SK-N-SH (cell line): ENCODE measurements around the gene POLR3E.

Experiments
- CTCF ChIP-seq: fragments of 200-600 bp; sonication (generic); IDR thresholded peaks from 2 replicates; pipeline ENCODE4 v1.6.1; 2017; ENCODE audit warnings: antibody characterized with exemption, mild to moderate bottlenecking, moderate library complexity
- EP300 ChIP-seq, 2 experiments: IDR thresholded peaks; 2 replicates each; pipeline versions ENCODE4 v1.4.0 to v1.6.1; 2012; ENCODE audit warnings: borderline replicate concordance in 1 of 2, low read depth in 1 of 2, low read length in 1 of 2
- FOXJ3 ChIP-seq: sonication (generic); formaldehyde crosslinking; IDR thresholded peaks from 2 replicates; pipeline ENCODE4 v1.5.1; 2020; ENCODE audit warnings: mild to moderate bottlenecking, missing genetic modification reagents
- NRF1 ChIP-seq: IDR thresholded peaks from 2 replicates; pipeline ENCODE4 v1.6.1; 2012; ENCODE audit warnings: low read depth, mild to moderate bottlenecking, low read length
- POLR2AphosphoS5 ChIP-seq: IDR thresholded peaks from 2 replicates; pipeline ENCODE4 v1.6.1; 2012; ENCODE audit warnings: low read depth, low read length
- RAD21 ChIP-seq: IDR thresholded peaks from 2 replicates; pipeline ENCODE4 v1.6.1; 2012; ENCODE audit warnings: mild to moderate bottlenecking, low read length
- SMC3 ChIP-seq: IDR thresholded peaks from 2 replicates; pipeline ENCODE4 v1.6.1; 2012; ENCODE audit warnings: low read depth, low read length, improper control_type of control experiment
- USF1 ChIP-seq: IDR thresholded peaks from 2 replicates; pipeline ENCODE4 v1.4.0; 2012; ENCODE audit warnings: low read depth, borderline replicate concordance
- YY1 ChIP-seq: IDR thresholded peaks from 2 replicates; pipeline ENCODE4 v1.4.0; 2012; ENCODE audit warnings: low read depth, mild to moderate bottlenecking
- ZBTB33 ChIP-seq: IDR thresholded peaks from 2 replicates; pipeline ENCODE4 v1.4.0; 2012; ENCODE audit warnings: low read depth, borderline replicate concordance

DNA sequence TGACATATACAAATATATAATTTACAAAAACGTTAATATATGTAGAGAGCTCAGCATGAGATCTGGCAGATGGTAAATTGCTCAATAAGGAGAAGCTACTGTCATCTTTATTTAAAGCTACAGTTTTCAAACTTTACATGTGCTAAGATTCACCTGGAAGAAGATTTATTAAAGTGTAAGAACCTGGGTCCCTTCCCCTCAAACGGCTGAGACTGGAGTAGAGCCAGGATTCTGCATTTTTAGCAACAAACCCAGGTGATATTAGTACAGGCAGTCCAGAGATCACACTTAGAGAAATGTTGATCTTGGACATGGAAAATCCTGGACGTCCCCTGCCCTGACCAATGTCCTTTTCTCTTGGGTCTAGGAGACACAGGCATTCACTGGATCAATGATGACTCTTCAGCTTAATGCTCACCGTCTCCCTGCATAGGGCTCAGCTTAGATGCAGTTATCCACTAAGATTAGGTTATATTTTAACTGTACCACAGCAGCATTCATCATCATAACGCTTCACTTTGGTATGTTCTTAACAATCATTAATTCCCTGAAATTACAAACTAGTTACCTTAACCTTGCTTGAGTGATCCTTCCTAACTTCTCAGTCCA is 56.8 kb downstream of the POLR3E start:
- no peak for TF ChIP-seq NRF1
- TF ChIP-seq SMC3: no peak
- no peak for TF ChIP-seq EP300 (IDR thresholded peaks at IDR 0.05; ENCODE audit: borderline replicate concordance in 1 of 2, low read depth in 1 of 2, low read length in 1 of 2)
- no peak for TF ChIP-seq ZBTB33
- no peak for TF ChIP-seq CTCF
- no peak for TF ChIP-seq RAD21
- no peak for TF ChIP-seq FOXJ3 (CRISPR knock-in tag)
- TF ChIP-seq YY1: no peak
- no peak for TF ChIP-seq USF1
- no peak for TF ChIP-seq POLR2AphosphoS5
